Measurements from ENCODE around the gene EFNA4.
"Not testable (repeated sequence)": the region's sequence is repeated elsewhere in the genome, so short reads cannot be mapped to it uniquely, and the experiment has no call there.

Gene EFNA4

GRCh38 chr1:155086856-155087535 lies 23.5 kb downstream of the EFNA4 start:
- no peak for DNase-seq (ENCODE audit: low read depth in 2 of 2)

- DNase-seq (ENCODE audit: low read depth in 2 of 2): peak; percentile 56 to 70
Observed at GRCh38 chr1:155091071-155092051, 27.8 kb downstream of the EFNA4 start.

- DNase-seq (ENCODE audit: low read depth in 2 of 2): no peak
Observed at GRCh38 chr1:155092131-155092530, 28.6 kb downstream of the EFNA4 start.

GRCh38 chr1:155092641-155093040 lies 29.1 kb downstream of the EFNA4 start:
- DNase-seq (ENCODE audit: low read depth in 2 of 2): no peak

- no peak for DNase-seq (ENCODE audit: low read depth in 2 of 2)
Observed at GRCh38 chr1:155093911-155094621, 30.5 kb downstream of the EFNA4 start.

- no peak for DNase-seq (ENCODE audit: low read depth in 2 of 2)
Observed at GRCh38 chr1:155094622-155094948, 31.0 kb downstream of the EFNA4 start.

GRCh38 chr1:155099331-155099730 lies 35.8 kb downstream of the EFNA4 start:
- no peak for DNase-seq (ENCODE audit: low read depth in 2 of 2)

GRCh38 chr1:155103325-155103724 lies 39.8 kb downstream of the EFNA4 start:
- DNase-seq (ENCODE audit: low read depth in 2 of 2): no peak

GRCh38 chr1:155104605-155105534 lies 41.3 kb downstream of the EFNA4 start:
- DNase-seq (ENCODE audit: low read depth in 2 of 2): no peak

- DNase-seq (ENCODE audit: low read depth in 2 of 2): no peak
Observed at GRCh38 chr1:155105604-155106011, 42.1 kb downstream of the EFNA4 start.

- no peak for DNase-seq (ENCODE audit: low read depth in 2 of 2)
Observed at GRCh38 chr1:155106862-155107261, 43.3 kb downstream of the EFNA4 start.

GRCh38 chr1:155107309-155108264 lies 44.0 kb downstream of the EFNA4 start:
- no peak for DNase-seq (ENCODE audit: low read depth in 2 of 2)

- no peak for DNase-seq (ENCODE audit: low read depth in 2 of 2)
Observed at GRCh38 chr1:155108296-155108695, 44.8 kb downstream of the EFNA4 start.

GRCh38 chr1:155110381-155110780 lies 46.8 kb downstream of the EFNA4 start:
- no peak for DNase-seq (ENCODE audit: low read depth in 2 of 2)

GRCh38 chr1:155110826-155111225 lies 47.3 kb downstream of the EFNA4 start:
- no peak for DNase-seq (ENCODE audit: low read depth in 2 of 2)

- DNase-seq (ENCODE audit: low read depth in 2 of 2): no peak
Observed at GRCh38 chr1:155113450-155113980, 50.0 kb downstream of the EFNA4 start.

- no peak for DNase-seq (ENCODE audit: low read depth in 2 of 2)
Observed at GRCh38 chr1:155116113-155116764, 52.7 kb downstream of the EFNA4 start.

GRCh38 chr1:155117610-155118009 lies 54.1 kb downstream of the EFNA4 start:
- DNase-seq (ENCODE audit: low read depth in 2 of 2): no peak

GRCh38 chr1:155118090-155118489 lies 54.5 kb downstream of the EFNA4 start:
- not testable (repeated sequence) for DNase-seq (ENCODE audit: low read depth in 2 of 2)
